K562 (cell line): ENCODE results near the gene CRYM. TPM values are rescaled to one million over a fixed set of nuclear protein-coding genes. Genes with fewer than 3 reads are reported as not detected.

ENCODE experiments used
- polyA plus RNA-seq, 8 experiments: library from polyadenylated mRNA; depleted of rRNA in 4 of 8; stranded (reverse) in 5 of 8; unstranded in 3 of 8; fragments of >200 nt; fragmentation: Nextera tagmentation in 2 of 8; fragmentation: Illumina TruSeq in 1 of 8; extraction: Ambion mirVana in 2 of 8; extraction: Trizol in 1 of 8; gene quantifications; 2 replicates each; pipeline versions ENCODE4 v1.2.1 to v1.2.3, GENCODE V29; 2011 to 2014; ENCODE audit warnings: inconsistent platforms in 1 of 8, missing spikeins in 1 of 8
- total RNA-seq, 7 experiments: library from RNA; depleted of rRNA in 6 of 7; stranded (reverse); fragments of >200 nt in 6 of 7; fragmentation: Illumina TruSeq in 2 of 7; extraction: Trizol in 2 of 7; gene quantifications; 2 replicates each; pipeline versions ENCODE4 v1.2.1 to v1.2.3, GENCODE V29; 2011 to 2021; ENCODE audit warnings: low replicate concordance in 1 of 7
- TF ChIP-seq, protein P1 (sequence below), 2 experiments: fragments of 450-650 bp; formaldehyde crosslinking in 1 of 2; IDR thresholded peaks; 2 replicates each; pipeline versions ENCODE4 v1.4.0 to v1.6.1; 2014 to 2020; ENCODE audit warnings: mild to moderate bottlenecking in 2 of 2, borderline replicate concordance in 1 of 2, low read depth in 1 of 2

CRYM gene
- total and polyA plus RNA-seq, 9 of the 15 experiments (the other 6 are each of a cell fraction or from before 2014, with no cell fraction given), result 0.08 to 0.98 (median 0.47) TPM

DNA sequence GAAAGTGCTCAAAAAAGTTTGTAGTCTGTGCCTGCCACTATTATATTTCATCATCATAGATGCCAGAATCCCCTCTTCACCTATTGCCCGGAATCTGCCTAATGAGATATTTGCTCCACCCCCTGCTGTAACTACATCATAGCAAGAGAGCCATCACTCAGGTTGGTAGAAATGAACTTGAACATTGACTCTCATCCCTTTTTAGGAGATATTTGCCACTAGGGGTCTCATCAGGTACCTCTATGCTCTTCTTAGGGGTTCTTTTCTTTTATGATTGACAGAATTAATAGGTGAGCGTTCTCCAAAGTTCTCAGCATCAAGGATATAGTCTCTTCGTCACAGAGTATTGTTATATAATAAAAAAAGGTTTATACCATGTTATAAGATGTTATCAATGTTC is 24.6 kb downstream of the CRYM start (continued):
- TF ChIP-seq, protein P1, sequence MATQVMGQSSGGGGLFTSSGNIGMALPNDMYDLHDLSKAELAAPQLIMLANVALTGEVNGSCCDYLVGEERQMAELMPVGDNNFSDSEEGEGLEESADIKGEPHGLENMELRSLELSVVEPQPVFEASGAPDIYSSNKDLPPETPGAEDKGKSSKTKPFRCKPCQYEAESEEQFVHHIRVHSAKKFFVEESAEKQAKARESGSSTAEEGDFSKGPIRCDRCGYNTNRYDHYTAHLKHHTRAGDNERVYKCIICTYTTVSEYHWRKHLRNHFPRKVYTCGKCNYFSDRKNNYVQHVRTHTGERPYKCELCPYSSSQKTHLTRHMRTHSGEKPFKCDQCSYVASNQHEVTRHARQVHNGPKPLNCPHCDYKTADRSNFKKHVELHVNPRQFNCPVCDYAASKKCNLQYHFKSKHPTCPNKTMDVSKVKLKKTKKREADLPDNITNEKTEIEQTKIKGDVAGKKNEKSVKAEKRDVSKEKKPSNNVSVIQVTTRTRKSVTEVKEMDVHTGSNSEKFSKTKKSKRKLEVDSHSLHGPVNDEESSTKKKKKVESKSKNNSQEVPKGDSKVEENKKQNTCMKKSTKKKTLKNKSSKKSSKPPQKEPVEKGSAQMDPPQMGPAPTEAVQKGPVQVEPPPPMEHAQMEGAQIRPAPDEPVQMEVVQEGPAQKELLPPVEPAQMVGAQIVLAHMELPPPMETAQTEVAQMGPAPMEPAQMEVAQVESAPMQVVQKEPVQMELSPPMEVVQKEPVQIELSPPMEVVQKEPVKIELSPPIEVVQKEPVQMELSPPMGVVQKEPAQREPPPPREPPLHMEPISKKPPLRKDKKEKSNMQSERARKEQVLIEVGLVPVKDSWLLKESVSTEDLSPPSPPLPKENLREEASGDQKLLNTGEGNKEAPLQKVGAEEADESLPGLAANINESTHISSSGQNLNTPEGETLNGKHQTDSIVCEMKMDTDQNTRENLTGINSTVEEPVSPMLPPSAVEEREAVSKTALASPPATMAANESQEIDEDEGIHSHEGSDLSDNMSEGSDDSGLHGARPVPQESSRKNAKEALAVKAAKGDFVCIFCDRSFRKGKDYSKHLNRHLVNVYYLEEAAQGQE (IDR thresholded peaks at IDR 0.05; ENCODE audit: borderline replicate concordance), result 0 out of 2 replicates have a peak, but pooled peaks have one; percentile 4
- TF ChIP-seq, protein P1 (CRISPR knock-in tag; IDR thresholded peaks at IDR 0.05; ENCODE audit: low read depth), result no peak
- TF ChIP-seq, all 486 proteins: peak for 5
